Stimulated activated CD8-positive, alpha-beta memory T cell treated with anti-CD3 and anti-CD28 coated beads, Interleukin-15, amount 100 ng/mL, for 24 hours (primary cell): ENCODE results near the gene UBAP1L.
A peak's percentile ranks its signal among the peaks of the same experiment; 100 is the strongest.

ENCODE experiments used
- DNase-seq: peaks from one replicate; pipeline ENCODE4 v3.0.0-alpha.2; 2020; ENCODE audit warnings: low read depth

The UBAP1L gene

GRCh38 chr15:65066635-65067316, 48.2 kb downstream of the UBAP1L start:
- DNase-seq, result no peak

- no peak for DNase-seq
Measured at GRCh38 chr15:65066001-65066634, 48.9 kb downstream of the UBAP1L start.

- no peak for DNase-seq
Measured at GRCh38 chr15:65062726-65063125, 52.3 kb downstream of the UBAP1L start.

GRCh38 chr15:65062061-65062460, 52.9 kb downstream of the UBAP1L start:
- no peak for DNase-seq

- DNase-seq, result no peak
Measured at GRCh38 chr15:65060641-65061397, 54.2 kb downstream of the UBAP1L start.

GRCh38 chr15:65059931-65060596, 54.9 kb downstream of the UBAP1L start:
- no peak for DNase-seq

GRCh38 chr15:65059369-65059750, 55.6 kb downstream of the UBAP1L start:
- DNase-seq, result no peak

GRCh38 chr15:65058394-65059368, 56.3 kb downstream of the UBAP1L start:
- no peak for DNase-seq

GRCh38 chr15:65057549-65057940, 57.5 kb downstream of the UBAP1L start:
- DNase-seq, result no peak

- DNase-seq, result no peak
Measured at GRCh38 chr15:65056868-65057548, 58.0 kb downstream of the UBAP1L start.

GRCh38 chr15:65056106-65056505, 58.9 kb downstream of the UBAP1L start:
- DNase-seq, result no peak

GRCh38 chr15:65055201-65055870, 59.7 kb downstream of the UBAP1L start:
- no peak for DNase-seq

- DNase-seq, result no peak
Measured at GRCh38 chr15:65054333-65055200, 60.4 kb downstream of the UBAP1L start.

- DNase-seq, result no peak
Measured at GRCh38 chr15:65052956-65053355, 62.0 kb downstream of the UBAP1L start.

- DNase-seq, result no peak
Measured at GRCh38 chr15:65051266-65051665, 63.7 kb downstream of the UBAP1L start.

GRCh38 chr15:65050270-65050669, 64.7 kb downstream of the UBAP1L start:
- DNase-seq, result no peak

GRCh38 chr15:65049418-65049840, 65.6 kb downstream of the UBAP1L start:
- peak; percentile 75 for DNase-seq

- DNase-seq, result no peak
Measured at GRCh38 chr15:65048241-65048640, 66.8 kb downstream of the UBAP1L start.
